ENCODE results near the gene TMEM161A. TPM values are rescaled to one million over a fixed set of nuclear protein-coding genes. Genes with fewer than 3 reads are reported as not detected.
A peak's percentile ranks its signal among the peaks of the same experiment; 100 is the strongest.
"Not testable (repeated sequence)": the region's sequence is repeated elsewhere in the genome, so short reads cannot be mapped to it uniquely, and the experiment has no call there.

Gene TMEM161A
- total RNA-seq (13.6 TPM), polyA plus RNA-seq (33.0 TPM)
- long read RNA-seq, donor 1 = 0 reads
- long read RNA-seq, donor 2, transcript TMEM161A-201 (12 exons, 1,820 nt) = major isoform, 12 of 20 reads
- long read RNA-seq, donor 2, partial matches to known transcripts = 5 of 20 reads
- long read RNA-seq, donor 2, other reads (novel, unspliced or antisense) = 0 of 20 reads
- long read RNA-seq, donor 3, transcript TMEM161A-201 (12 exons, 1,820 nt) = major isoform, 7 of 17 reads
- long read RNA-seq, donor 3, partial matches to known transcripts = 6 of 17 reads
- long read RNA-seq, donor 3, other reads (novel, unspliced or antisense) = 0 of 17 reads
- long read RNA-seq, donor 4, transcript TMEM161A-201 (12 exons, 1,820 nt) = major isoform, 6 of 7 reads
- long read RNA-seq, donor 4, partial matches to known transcripts = 0 of 7 reads
- long read RNA-seq, donor 4, other reads (novel, unspliced or antisense) = 0 of 7 reads
- long read RNA-seq, donor 5, transcript TMEM161A-201 (12 exons, 1,820 nt) = major isoform, 7 of 13 reads
- long read RNA-seq, donor 5, partial matches to known transcripts = 5 of 13 reads
- long read RNA-seq, donor 5, other reads (novel, unspliced or antisense) = 0 of 13 reads
- long read RNA-seq, donor 6, transcript TMEM161A-201 (12 exons, 1,820 nt) = major isoform, 5 of 12 reads
- long read RNA-seq, donor 6, partial matches to known transcripts = 7 of 12 reads
- long read RNA-seq, donor 6, other reads (novel, unspliced or antisense) = 0 of 12 reads
- long read RNA-seq, donor 7, transcript TMEM161A-201 (12 exons, 1,820 nt) = major isoform, 5 of 7 reads
- long read RNA-seq, donor 7, partial matches to known transcripts = 0 of 7 reads
- long read RNA-seq, donor 7, other reads (novel, unspliced or antisense) = 0 of 7 reads
- long read RNA-seq, donor 8, partial matches to known transcripts = 0 of 1 reads
- long read RNA-seq, donor 8, other reads (novel, unspliced or antisense) = 0 of 1 reads
- long read RNA-seq, donor 9, partial matches to known transcripts = 0 of 3 reads
- long read RNA-seq, donor 9, other reads (novel, unspliced or antisense) = 0 of 3 reads
- long read RNA-seq, donor 10, partial matches to known transcripts = 0 of 5 reads
- long read RNA-seq, donor 10, other reads (novel, unspliced or antisense) = 0 of 5 reads

- DNase-seq (ENCODE audit: low read depth in 6 of 9, low spot score in 9 of 9) = peak; percentile 93 to 99 (median 98)
- Histone ChIP-seq H3K9me3 (ENCODE audit: control insufficient read depth in 2 of 2, insufficient read depth in 1 of 2, low read length in 1 of 2) (peaks cover 0 to 5% of the 10 kb centered on the region in 2 donors), H3K4me3 (ENCODE audit: low read length in 2 of 2) (peak within 1 kb of the TSS; percentile 54 to 69), H3K4me1 (ENCODE audit: control insufficient read depth in 2 of 2, insufficient read depth in 2 of 2, low read length in 2 of 2) (peaks cover 25 to 31% of the 10 kb centered on the region in 2 donors), H3K27me3 (ENCODE audit: control insufficient read depth in 2 of 2, insufficient read depth in 1 of 2, low read length in 1 of 2) (peaks cover 0 to 2% of the 10 kb centered on the region in 2 donors), H3K27ac (ENCODE audit: low read depth in 1 of 2, low read length in 1 of 2) (no peak within 1 kb of the TSS), H3K36me3 (ENCODE audit: control insufficient read depth in 2 of 2, insufficient read depth in 2 of 2, low read length in 1 of 2) (no peaks in the 10 kb centered on the region)
- 3% methylated on average over 42 of the region's 42 CpGs for WGBS
Measured at GRCh38 chr19:19138109-19138981, at the start of gene TMEM161A. TSS of gene TMEM161A (minus strand) at chr19:19138478. CDS start at chr19:19138428, 50 bp downstream.

GRCh38 chr19:19186742-19187141 lies 48.5 kb upstream of the TMEM161A start:
- no peak for DNase-seq (ENCODE audit: low read depth in 6 of 9, low spot score in 9 of 9)
- H3K4me1 ChIP-seq (ENCODE audit: control insufficient read depth in 2 of 2, insufficient read depth in 2 of 2, low read length in 2 of 2) = peaks cover 10 to 13% of the 10 kb centered on the region in 2 donors

GRCh38 chr19:19185853-19186740 lies 47.8 kb upstream of the TMEM161A start:
- no peak overlapping the region for H3K27ac ChIP-seq (ENCODE audit: low read depth in 1 of 2, low read length in 1 of 2)
- DNase-seq (ENCODE audit: low read depth in 6 of 9, low spot score in 9 of 9) = peak in 6 of 9 donors; percentile 6 to 62 (median 36)
- H3K36me3 ChIP-seq (ENCODE audit: control insufficient read depth in 2 of 2, insufficient read depth in 2 of 2, low read length in 1 of 2) = peaks cover 20 to 27% of the 10 kb centered on the region in 2 donors
- 87% methylated on average over 9 of the region's 9 CpGs for WGBS
- H3K9me3 ChIP-seq (ENCODE audit: control insufficient read depth in 2 of 2, insufficient read depth in 1 of 2, low read length in 1 of 2) = peaks cover 0 to 3% of the 10 kb centered on the region in 2 donors
- H3K4me1 ChIP-seq (ENCODE audit: control insufficient read depth in 2 of 2, insufficient read depth in 2 of 2, low read length in 2 of 2) = peaks cover 6 to 9% of the 10 kb centered on the region in 2 donors
- H3K27me3 ChIP-seq (ENCODE audit: control insufficient read depth in 2 of 2, insufficient read depth in 1 of 2, low read length in 1 of 2) = no peaks in the 10 kb centered on the region
- no peak overlapping the region for H3K4me3 ChIP-seq (ENCODE audit: low read length in 2 of 2)

More at GRCh38 chr19:19186742-19187141, 48.5 kb upstream of the TMEM161A start:
- H3K36me3 ChIP-seq (ENCODE audit: control insufficient read depth in 2 of 2, insufficient read depth in 2 of 2, low read length in 1 of 2) = peaks cover 20 to 22% of the 10 kb centered on the region in 2 donors
- H3K9me3 ChIP-seq (ENCODE audit: control insufficient read depth in 2 of 2, insufficient read depth in 1 of 2, low read length in 1 of 2) = peaks cover 0 to 3% of the 10 kb centered on the region in 2 donors
- 97% methylated on average over 14 of the region's 14 CpGs for WGBS
- H3K27ac ChIP-seq (ENCODE audit: low read depth in 1 of 2, low read length in 1 of 2) = no peak overlapping the region
- H3K27me3 ChIP-seq (ENCODE audit: control insufficient read depth in 2 of 2, insufficient read depth in 1 of 2, low read length in 1 of 2) = no peaks in the 10 kb centered on the region
- H3K4me3 ChIP-seq (ENCODE audit: low read length in 2 of 2) = no peak overlapping the region

- no peak for DNase-seq (ENCODE audit: low read depth in 6 of 9, low spot score in 9 of 9)
- peaks cover 0 to 15% of the 10 kb centered on the region in 2 donors for H3K9me3 ChIP-seq (ENCODE audit: control insufficient read depth in 2 of 2, insufficient read depth in 1 of 2, low read length in 1 of 2)
- H3K36me3 ChIP-seq (ENCODE audit: control insufficient read depth in 2 of 2, insufficient read depth in 2 of 2, low read length in 1 of 2) = peaks cover 34 to 48% of the 10 kb centered on the region in 2 donors
- 97% methylated on average over 9 of the region's 9 CpGs for WGBS
- H3K4me1 ChIP-seq (ENCODE audit: control insufficient read depth in 2 of 2, insufficient read depth in 2 of 2, low read length in 2 of 2) = no peaks in the 10 kb centered on the region
- H3K27ac ChIP-seq (ENCODE audit: low read depth in 1 of 2, low read length in 1 of 2) = no peak overlapping the region
- H3K4me3 ChIP-seq (ENCODE audit: low read length in 2 of 2) = no peak overlapping the region
- no peaks in the 10 kb centered on the region for H3K27me3 ChIP-seq (ENCODE audit: control insufficient read depth in 2 of 2, insufficient read depth in 1 of 2, low read length in 1 of 2)
Measured at GRCh38 chr19:19181488-19181998, 43.3 kb upstream of the TMEM161A start.

- Histone ChIP-seq H3K36me3 (ENCODE audit: control insufficient read depth in 2 of 2, insufficient read depth in 2 of 2, low read length in 1 of 2) (peaks cover 29 to 46% of the 10 kb centered on the region in 2 donors), H3K27ac (ENCODE audit: low read depth in 1 of 2, low read length in 1 of 2) (no peak overlapping the region), H3K4me1 (ENCODE audit: control insufficient read depth in 2 of 2, insufficient read depth in 2 of 2, low read length in 2 of 2) (peaks cover 0 to 2% of the 10 kb centered on the region in 2 donors), H3K4me3 (ENCODE audit: low read length in 2 of 2) (no peak overlapping the region), H3K27me3 (ENCODE audit: control insufficient read depth in 2 of 2, insufficient read depth in 1 of 2, low read length in 1 of 2) (no peaks in the 10 kb centered on the region), H3K9me3 (ENCODE audit: control insufficient read depth in 2 of 2, insufficient read depth in 1 of 2, low read length in 1 of 2) (peaks cover 0 to 15% of the 10 kb centered on the region in 2 donors)
- 95% methylated on average over 17 of the region's 17 CpGs for WGBS
- DNase-seq (ENCODE audit: low read depth in 6 of 9, low spot score in 9 of 9) = no peak
Measured at GRCh38 chr19:19179548-19180441, 41.5 kb upstream of the TMEM161A start.

GRCh38 chr19:19176950-19177349 lies 38.7 kb upstream of the TMEM161A start:
- H3K9me3 ChIP-seq (ENCODE audit: control insufficient read depth in 2 of 2, insufficient read depth in 1 of 2, low read length in 1 of 2) = peaks cover 0 to 15% of the 10 kb centered on the region in 2 donors

GRCh38 chr19:19173243-19173642 lies 35.0 kb upstream of the TMEM161A start:
- DNase-seq (ENCODE audit: low read depth in 6 of 9, low spot score in 9 of 9) = not testable (repeated sequence)
- H3K36me3 ChIP-seq (ENCODE audit: control insufficient read depth in 2 of 2, insufficient read depth in 2 of 2, low read length in 1 of 2) = peaks cover 7 to 16% of the 10 kb centered on the region in 2 donors
- 97% methylated on average over 5 of the region's 5 CpGs for WGBS

More at GRCh38 chr19:19176950-19177349, 38.7 kb upstream of the TMEM161A start:
- Histone ChIP-seq H3K4me3 (ENCODE audit: low read length in 2 of 2) (no peak overlapping the region), H3K4me1 (ENCODE audit: control insufficient read depth in 2 of 2, insufficient read depth in 2 of 2, low read length in 2 of 2) (peaks cover 0 to 2% of the 10 kb centered on the region in 2 donors), H3K27ac (ENCODE audit: low read depth in 1 of 2, low read length in 1 of 2) (no peak overlapping the region), H3K27me3 (ENCODE audit: control insufficient read depth in 2 of 2, insufficient read depth in 1 of 2, low read length in 1 of 2) (no peaks in the 10 kb centered on the region), H3K36me3 (ENCODE audit: control insufficient read depth in 2 of 2, insufficient read depth in 2 of 2, low read length in 1 of 2) (peaks cover 20 to 38% of the 10 kb centered on the region in 2 donors)
- DNase-seq (ENCODE audit: low read depth in 6 of 9, low spot score in 9 of 9) = no peak
- 92% methylated on average over 8 of the region's 8 CpGs for WGBS

More at GRCh38 chr19:19173243-19173642, 35.0 kb upstream of the TMEM161A start:
- not testable (repeated sequence) for H3K27ac ChIP-seq (ENCODE audit: low read depth in 1 of 2, low read length in 1 of 2); H3K9me3 ChIP-seq (ENCODE audit: control insufficient read depth in 2 of 2, insufficient read depth in 1 of 2, low read length in 1 of 2); H3K4me3 ChIP-seq (ENCODE audit: low read length in 2 of 2); H3K27me3 ChIP-seq (ENCODE audit: control insufficient read depth in 2 of 2, insufficient read depth in 1 of 2, low read length in 1 of 2)
- H3K4me1 ChIP-seq (ENCODE audit: control insufficient read depth in 2 of 2, insufficient read depth in 2 of 2, low read length in 2 of 2) = peaks cover 5 to 15% of the 10 kb centered on the region in 2 donors

All from thymus (tissue), 14 donors.